OCI-LY7 (cell line): ENCODE results near the gene ATP1A2. TPM values are rescaled to one million over a fixed set of nuclear protein-coding genes. Genes with fewer than 3 reads are reported as not detected.

Experiments
- BruUV-seq: library from RNA; stranded (reverse); fragments of 400-500 nt; replicated peaks from 2 replicates; lab custom pipeline; 2021; lab: Mats Ljungman, UMichigan
- CTCF ChIA-PET: fragments of 300-600 bp; sonication (Branson Sonifier 250); formaldehyde crosslinking; loops from one replicate; lab custom pipeline; 2022; ENCODE audit warnings: antibody characterized with exemption; ENCODE audit not compliant: unreplicated experiment; lab: Charles Lee
- POLR2A ChIA-PET: fragments of 300-600 bp; sonication (Branson Sonifier 250); formaldehyde crosslinking; loops from one replicate; lab custom pipeline; 2022; ENCODE audit warnings: antibody characterized with exemption; lab: Charles Lee
- DNase-seq: peaks from one replicate; pipeline ENCODE4 v3.0.0-alpha.2; 2015; ENCODE audit warnings: low spot score
- H2AFZ ChIP-seq: fragments of 200-600 bp; sonication (generic), shearing (Covaris generic); 2 replicates; pipeline ENCODE4 v1.6.1; 2014; ENCODE audit warnings: mild to moderate bottlenecking, antibody characterized with exemption, low read length, moderate library complexity
- H3K27ac ChIP-seq: fragments of 200-600 bp; sonication (generic); 2 replicates; pipeline ENCODE4 v1.5.1; 2014; ENCODE audit warnings: mixed run types, low read depth, mild to moderate bottlenecking, moderate library complexity, low read length, inconsistent platforms; ENCODE audit not compliant: poor library complexity, severe bottlenecking
- H3K36me3 ChIP-seq: fragments of 200-600 bp; sonication (generic); 2 replicates; pipeline ENCODE4 v1.6.1; 2014; ENCODE audit warnings: mild to moderate bottlenecking, antibody characterized with exemption, low read length, moderate library complexity, mixed read lengths; ENCODE audit not compliant: insufficient read depth
- H3K4me1 ChIP-seq: fragments of 200-600 bp; sonication (generic); 2 replicates; pipeline ENCODE4 v1.5.1; 2014; ENCODE audit warnings: mild to moderate bottlenecking, low read length; ENCODE audit not compliant: insufficient read depth, poor library complexity, severe bottlenecking
- H3K4me2 ChIP-seq: fragments of 200-600 bp; sonication (generic); 2 replicates; pipeline ENCODE4 v1.6.1; 2014; ENCODE audit warnings: mild to moderate bottlenecking, low read length
- H3K4me3 ChIP-seq: fragments of 200-600 bp; sonication (generic); 2 replicates; pipeline ENCODE4 v1.5.1; 2014; ENCODE audit warnings: mild to moderate bottlenecking, low read depth, low read length; ENCODE audit not compliant: poor library complexity, severe bottlenecking
- H3K79me2 ChIP-seq: fragments of 200-600 bp; sonication (generic); 2 replicates; pipeline ENCODE4 v1.6.1; 2016; ENCODE audit warnings: low read depth, mild to moderate bottlenecking, low read length, moderate library complexity, mixed read lengths; ENCODE audit not compliant: insufficient read depth
- H3K9me2 ChIP-seq: fragments of 200-600 bp; sonication (generic); 2 replicates; pipeline ENCODE4 v1.6.1; 2016; ENCODE audit warnings: mild to moderate bottlenecking, low read length, mixed read lengths; ENCODE audit not compliant: insufficient read depth
- H3K9me3 ChIP-seq: fragments of 200-600 bp; sonication (generic); 2 replicates; pipeline ENCODE4 v1.6.1; 2014; ENCODE audit warnings: mild to moderate bottlenecking, mixed run types, low read length, mixed read lengths
- H4K20me1 ChIP-seq: fragments of 200-600 bp; sonication (generic); 2 replicates; pipeline ENCODE4 v1.6.1; 2014; ENCODE audit warnings: mild to moderate bottlenecking, antibody characterized with exemption, low read length, moderate library complexity, mixed read lengths; ENCODE audit not compliant: insufficient read depth
- EZH2phosphoT487 ChIP-seq: fragments of 200-600 bp; sonication (generic); IDR thresholded peaks from 2 replicates; pipeline ENCODE4 v1.6.1; 2018; ENCODE audit warnings: low read depth, borderline replicate concordance, mild to moderate bottlenecking, mixed run types, antibody characterized with exemption, low read length, moderate library complexity, mixed read lengths
- intact Hi-C: fragments of 100-400 bp; cut with micrococcal nuclease; formaldehyde crosslinking; loops from one replicate; pipeline ENCODE4 v1.10.0; 2022; ENCODE audit not compliant: unreplicated experiment
- total RNA-seq, 2 experiments: library from RNA; depleted of rRNA in 1 of 2; stranded (reverse); fragments of >200 nt in 1 of 2; shearing (Covaris generic) in 1 of 2; gene quantifications; 2 replicates each; pipeline ENCODE4 v1.2.3, GENCODE V29; 2014 to 2022
- TF ChIP-seq, protein P1 (sequence below): fragments of 200-600 bp; sonication (generic); conservative IDR thresholded peaks from 2 replicates; pipeline ENCODE4 v1.5.1; 2014; ENCODE audit warnings: mild to moderate bottlenecking, antibody characterized with exemption, low read length, moderate library complexity, mixed read lengths

The ATP1A2 gene
- total RNA-seq, 2 experiments from 2014 or later: not detected

GRCh38 chr1:160104486-160104885 lies 11.1 kb upstream of the ATP1A2 start:
- peaks cover 24% of the 10 kb centered on the region for H3K4me1 ChIP-seq
- no peaks in the 10 kb centered on the region for H3K9me2 ChIP-seq
- ChIA-PET CTCF (interaction anchor here (2.2 kb wide), 1 partner anchor 187 kb away, joined by 8 read pairs; no protein-coding TSS in a partner anchor), POLR2A (interaction anchor here (0.6 kb wide), 2 partner anchors 47 to 568 kb away, joined by 3 to 4 read pairs; partner anchors contain the start of gene ATP1A4)
- no TSS peak for BruUV-seq
- intact Hi-C loops: no loop called here
- H3K79me2 ChIP-seq: no peaks in the 10 kb centered on the region
- no peak overlapping the region for H3K4me3 ChIP-seq
- H3K4me2 ChIP-seq: no peak overlapping the region
- no peak for DNase-seq
- H3K27ac ChIP-seq: no peak overlapping the region
- H3K9me3 ChIP-seq: no peaks in the 10 kb centered on the region
- no peak overlapping the region; the same call in 1 of the 2 replicates for H2AFZ ChIP-seq
- no peaks in the 10 kb centered on the region for H4K20me1 ChIP-seq
- no peak for TF ChIP-seq EZH2phosphoT487
- TF ChIP-seq, protein P1, sequence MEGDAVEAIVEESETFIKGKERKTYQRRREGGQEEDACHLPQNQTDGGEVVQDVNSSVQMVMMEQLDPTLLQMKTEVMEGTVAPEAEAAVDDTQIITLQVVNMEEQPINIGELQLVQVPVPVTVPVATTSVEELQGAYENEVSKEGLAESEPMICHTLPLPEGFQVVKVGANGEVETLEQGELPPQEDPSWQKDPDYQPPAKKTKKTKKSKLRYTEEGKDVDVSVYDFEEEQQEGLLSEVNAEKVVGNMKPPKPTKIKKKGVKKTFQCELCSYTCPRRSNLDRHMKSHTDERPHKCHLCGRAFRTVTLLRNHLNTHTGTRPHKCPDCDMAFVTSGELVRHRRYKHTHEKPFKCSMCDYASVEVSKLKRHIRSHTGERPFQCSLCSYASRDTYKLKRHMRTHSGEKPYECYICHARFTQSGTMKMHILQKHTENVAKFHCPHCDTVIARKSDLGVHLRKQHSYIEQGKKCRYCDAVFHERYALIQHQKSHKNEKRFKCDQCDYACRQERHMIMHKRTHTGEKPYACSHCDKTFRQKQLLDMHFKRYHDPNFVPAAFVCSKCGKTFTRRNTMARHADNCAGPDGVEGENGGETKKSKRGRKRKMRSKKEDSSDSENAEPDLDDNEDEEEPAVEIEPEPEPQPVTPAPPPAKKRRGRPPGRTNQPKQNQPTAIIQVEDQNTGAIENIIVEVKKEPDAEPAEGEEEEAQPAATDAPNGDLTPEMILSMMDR: no peak
- no peaks in the 10 kb centered on the region for H3K36me3 ChIP-seq

- Histone ChIP-seq H3K4me1 (peaks cover 17% of the 10 kb centered on the region), H3K4me3 (no peak overlapping the region), H3K9me2 (no peaks in the 10 kb centered on the region), H2AFZ (no peak overlapping the region), H3K27ac (no peak overlapping the region), H3K79me2 (no peaks in the 10 kb centered on the region), H3K4me2 (no peak overlapping the region), H3K9me3 (no peaks in the 10 kb centered on the region), H3K36me3 (no peaks in the 10 kb centered on the region), H4K20me1 (no peaks in the 10 kb centered on the region)
- intact Hi-C loops: no loop called here
- BruUV-seq: no TSS peak
- CTCF ChIA-PET: interaction anchor here (0.9 to 2.2 kb wide), 2 partner anchors 156 to 186 kb away, joined by 4 to 8 read pairs; no protein-coding TSS in a partner anchor
- DNase-seq: no peak
- TF ChIP-seq EZH2phosphoT487: no peak
- TF ChIP-seq, protein P1: no peak
- POLR2A ChIA-PET: interaction anchor here (0.7 to 0.8 kb wide), 2 partner anchors 39 to 93 kb away, joined by 3 to 5 read pairs; no protein-coding TSS in a partner anchor
Measured at GRCh38 chr1:160105155-160105554, 10.4 kb upstream of the ATP1A2 start.

- Histone ChIP-seq H3K27ac (no peak overlapping the region), H3K79me2 (no peaks in the 10 kb centered on the region), H2AFZ (no peak overlapping the region), H3K9me3 (no peaks in the 10 kb centered on the region), H3K4me2 (no peak overlapping the region), H3K4me1 (peaks cover 4% of the 10 kb centered on the region), H3K9me2 (no peaks in the 10 kb centered on the region), H4K20me1 (no peaks in the 10 kb centered on the region), H3K36me3 (no peaks in the 10 kb centered on the region), H3K4me3 (no peak overlapping the region)
- ChIA-PET CTCF (interaction anchor here (0.5 to 0.8 kb wide), 2 partner anchors 22 to 499 kb away, joined by 3 read pairs; no protein-coding TSS in a partner anchor), POLR2A (interaction anchor here (0.9 kb wide), 1 partner anchor 178 kb away, joined by 4 read pairs; the partner anchor contains the start of gene PEX19)
- TF ChIP-seq EZH2phosphoT487: no peak
- TF ChIP-seq, protein P1: no peak
- no TSS peak for BruUV-seq
- DNase-seq: no peak
- intact Hi-C loops: no loop called here
Measured at GRCh38 chr1:160107512-160107911, 8.0 kb upstream of the ATP1A2 start.
